Endothelial cell of umbilical vein (primary cell): ENCODE results near the gene DUSP22.

Experiments used
- CTCF ChIP-seq, 2 donors: IDR thresholded peaks; 1 replicate in 1 of 2; 2 replicates in 1 of 2; pipeline ENCODE4 v1.5.1; 2011; ENCODE audit warnings: low read length in 2 of 2, mild to moderate bottlenecking in 2 of 2, moderate library complexity in 2 of 2, control low read depth in 1 of 2, inconsistent platforms in 1 of 2, low read depth in 1 of 2; ENCODE audit not compliant: insufficient read depth in 1 of 2; ENCODE audit errors: extremely low read depth in 1 of 2
- EZH2 ChIP-seq: IDR thresholded peaks from 2 replicates; pipeline ENCODE4 v1.6.1; 2012; ENCODE audit warnings: borderline replicate concordance, low read depth, mild to moderate bottlenecking, moderate library complexity, low read length, inconsistent platforms; ENCODE audit not compliant: severe bottlenecking
- GATA2 ChIP-seq: IDR thresholded peaks from 2 replicates; pipeline ENCODE4 v1.7.0; 2011; ENCODE audit warnings: low read depth, mild to moderate bottlenecking, moderate library complexity, mixed read lengths, low read length; ENCODE audit not compliant: insufficient read length, insufficient read depth
- MAX ChIP-seq: IDR thresholded peaks from 2 replicates; pipeline ENCODE4 v1.6.1; 2011; ENCODE audit not compliant: insufficient read depth, insufficient read length
- POLR2A ChIP-seq: IDR thresholded peaks from 2 replicates; pipeline ENCODE4 v1.6.1; 2012; ENCODE audit warnings: low read depth, mild to moderate bottlenecking, control low read depth, low read length
- POLR2AphosphoS5 ChIP-seq: IDR thresholded peaks from 2 replicates; pipeline ENCODE4 v1.6.1; 2012; ENCODE audit warnings: low read depth, mild to moderate bottlenecking, control low read depth, low read length, moderate library complexity; ENCODE audit not compliant: insufficient read depth

GRCh38 chr6:287489-287860 is 4.8 kb upstream of the DUSP22 start:
- TF ChIP-seq CTCF (IDR thresholded peaks at IDR 0.05; ENCODE audit: extremely low read depth in 1 of 2, insufficient read depth in 1 of 2, low read depth in 1 of 2, low read length in 2 of 2) (no peak), GATA2 (no peak), POLR2AphosphoS5 (no peak), POLR2A (no peak), EZH2 (no peak), MAX (no peak)
